ENCODE data around the gene OR10X1. TPM values are rescaled to one million over a fixed set of nuclear protein-coding genes. Genes with fewer than 3 reads are reported as not detected.

OR10X1 gene
- total RNA-seq, 1 experiment from 2014 or later: not detected

- TF ChIP-seq USF2 (CRISPR knock-in tag; IDR thresholded peaks at IDR 0.05): no peak
- TF ChIP-seq ZNF263 (CRISPR knock-in tag; IDR thresholded peaks at IDR 0.05; ENCODE audit: low read depth): no peak
- no peak for TF ChIP-seq NFYB (CRISPR knock-in tag; conservative IDR thresholded peaks at IDR 0.05; ENCODE audit: low read depth)
- TF ChIP-seq ESRRA (CRISPR knock-in tag; IDR thresholded peaks at IDR 0.05; ENCODE audit: borderline replicate concordance): no peak
- TF ChIP-seq ZNF138 (CRISPR knock-in tag; conservative IDR thresholded peaks at IDR 0.05): no peak
- no peak for TF ChIP-seq MLX (CRISPR knock-in tag; IDR thresholded peaks at IDR 0.05)
- no peak for TF ChIP-seq MYBL2 (CRISPR knock-in tag; IDR thresholded peaks at IDR 0.05)
- TF ChIP-seq ZNF416 (CRISPR knock-in tag; IDR thresholded peaks at IDR 0.05): no peak
- ATAC-seq: no peak
- no peak for DNase-seq (ENCODE audit: low spot score)
- no peaks in the 10 kb centered on the region for H3K27me3 Mint-ChIP-seq (ENCODE audit: low read depth)
- ChIA-PET CTCF (no interaction called here), POLR2A (no interaction called here)
- H3K4me3 Mint-ChIP-seq: no peak within 1 kb of the TSS
- H3K4me1 Mint-ChIP-seq: no peaks in the 10 kb centered on the region
- no peaks in the 10 kb centered on the region for H3K9me3 Mint-ChIP-seq
- H3K27ac Mint-ChIP-seq: no peak within 1 kb of the TSS
- no peaks in the 10 kb centered on the region for H3K36me3 Mint-ChIP-seq
Observed at GRCh38 chr1:158554352-158554751, 25.3 kb downstream of the OR10X1 start, which contains the start of gene OR6Y1. Gene OR6Y1 (minus strand): TSS chr1:158554405. CDS start chr1:158548105, 6,300 bp downstream.

GRCh38 chr1:158552296-158552695 is 27.4 kb downstream of the OR10X1 start:
- DNase-seq (ENCODE audit: low spot score) (no peak), ATAC-seq (no peak)
- CTCF ChIA-PET: no interaction called here
- POLR2A ChIA-PET: no interaction called here
- Mint-ChIP-seq H3K4me3 (no peak overlapping the region), H3K9me3 (peaks cover 5% of the 10 kb centered on the region), H3K27ac (no peak overlapping the region), H3K27me3 (ENCODE audit: low read depth) (no peaks in the 10 kb centered on the region), H3K36me3 (no peaks in the 10 kb centered on the region), H3K4me1 (no peaks in the 10 kb centered on the region)
- TF ChIP-seq ZNF263 (CRISPR knock-in tag; IDR thresholded peaks at IDR 0.05; ENCODE audit: low read depth) (no peak), E2F4 (CRISPR knock-in tag; IDR thresholded peaks at IDR 0.05; ENCODE audit: borderline replicate concordance, low read depth) (no peak), ETV6 (CRISPR knock-in tag; IDR thresholded peaks at IDR 0.05) (no peak), RELA (CRISPR knock-in tag; IDR thresholded peaks at IDR 0.05; ENCODE audit: borderline replicate concordance) (no peak), ZNF416 (CRISPR knock-in tag; IDR thresholded peaks at IDR 0.05) (no peak), TP53 (CRISPR knock-in tag; IDR thresholded peaks at IDR 0.05) (no peak), MAX (CRISPR knock-in tag; IDR thresholded peaks at IDR 0.05) (no peak)

- TF ChIP-seq ZSCAN18 (CRISPR knock-in tag; IDR thresholded peaks at IDR 0.05) (no peak), USF1 (CRISPR knock-in tag; IDR thresholded peaks at IDR 0.05) (no peak), PRDM15 (CRISPR knock-in tag; IDR thresholded peaks at IDR 0.05) (no peak), ZNF121 (CRISPR knock-in tag; IDR thresholded peaks at IDR 0.05) (no peak), OVOL2 (CRISPR knock-in tag; IDR thresholded peaks at IDR 0.05; ENCODE audit: borderline replicate concordance) (no peak), ZNF671 (CRISPR knock-in tag; IDR thresholded peaks at IDR 0.05) (no peak)
- ChIA-PET CTCF (no interaction called here), POLR2A (no interaction called here)
- Mint-ChIP-seq H3K36me3 (no peaks in the 10 kb centered on the region), H3K9me3 (peaks cover 9% of the 10 kb centered on the region), H3K4me1 (no peaks in the 10 kb centered on the region), H3K27me3 (ENCODE audit: low read depth) (no peaks in the 10 kb centered on the region), H3K4me3 (no peak overlapping the region), H3K27ac (no peak overlapping the region)
- DNase-seq (ENCODE audit: low spot score) (no peak), ATAC-seq (no peak)
Observed at GRCh38 chr1:158547533-158547932, 32.2 kb downstream of the OR10X1 start.

Measured in WTC11 (cell line).